ENCODE measurements around the gene MT2A.

Gene MT2A

GRCh38 chr16:56632156-56632847, 23.9 kb downstream of the MT2A start, which contains the start of gene MT1M:
TSS of gene MT1M (plus strand) at chr16:56632659. CDS start at chr16:56632732, 73 bp downstream.
- TF ChIP-seq, protein P1, sequence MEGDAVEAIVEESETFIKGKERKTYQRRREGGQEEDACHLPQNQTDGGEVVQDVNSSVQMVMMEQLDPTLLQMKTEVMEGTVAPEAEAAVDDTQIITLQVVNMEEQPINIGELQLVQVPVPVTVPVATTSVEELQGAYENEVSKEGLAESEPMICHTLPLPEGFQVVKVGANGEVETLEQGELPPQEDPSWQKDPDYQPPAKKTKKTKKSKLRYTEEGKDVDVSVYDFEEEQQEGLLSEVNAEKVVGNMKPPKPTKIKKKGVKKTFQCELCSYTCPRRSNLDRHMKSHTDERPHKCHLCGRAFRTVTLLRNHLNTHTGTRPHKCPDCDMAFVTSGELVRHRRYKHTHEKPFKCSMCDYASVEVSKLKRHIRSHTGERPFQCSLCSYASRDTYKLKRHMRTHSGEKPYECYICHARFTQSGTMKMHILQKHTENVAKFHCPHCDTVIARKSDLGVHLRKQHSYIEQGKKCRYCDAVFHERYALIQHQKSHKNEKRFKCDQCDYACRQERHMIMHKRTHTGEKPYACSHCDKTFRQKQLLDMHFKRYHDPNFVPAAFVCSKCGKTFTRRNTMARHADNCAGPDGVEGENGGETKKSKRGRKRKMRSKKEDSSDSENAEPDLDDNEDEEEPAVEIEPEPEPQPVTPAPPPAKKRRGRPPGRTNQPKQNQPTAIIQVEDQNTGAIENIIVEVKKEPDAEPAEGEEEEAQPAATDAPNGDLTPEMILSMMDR (IDR thresholded peaks at IDR 0.05) = no peak
- DNase-seq (ENCODE audit: low spot score) = peak; percentile 92
- Histone ChIP-seq H3K27ac (peak within 1 kb of the TSS; percentile 85 to 90), H3K4me3 (peak within 1 kb of the TSS; percentile 72)

- Histone ChIP-seq H3K4me3 (peak overlapping the region; percentile 72), H3K27ac (peak overlapping the region; percentile 85 to 90)
- TF ChIP-seq, protein P1 (IDR thresholded peaks at IDR 0.05) = no peak
- DNase-seq (ENCODE audit: low spot score) = no peak
Measured at GRCh38 chr16:56632848-56633365, 24.5 kb downstream of the MT2A start.

DNA sequence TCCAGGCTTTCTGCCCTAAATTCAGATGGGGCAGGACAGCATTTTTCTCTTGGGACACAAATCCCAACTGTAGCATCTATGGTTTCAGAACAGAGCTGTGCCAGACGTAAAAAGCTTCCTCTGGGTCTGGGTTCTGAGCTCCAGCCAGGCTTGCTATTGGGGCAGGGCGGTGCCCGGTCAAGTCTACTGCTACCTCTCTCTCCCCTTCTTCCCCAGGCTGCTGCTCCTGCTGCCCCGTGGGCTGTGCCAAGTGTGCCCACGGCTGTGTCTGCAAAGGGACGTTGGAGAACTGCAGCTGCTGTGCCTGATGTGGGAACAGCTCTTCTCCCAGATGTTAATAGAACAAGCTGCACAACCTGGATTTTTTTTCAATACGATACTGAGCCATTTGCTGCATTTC, 25.2 kb downstream of the MT2A start:
- TF ChIP-seq, protein P1 (IDR thresholded peaks at IDR 0.05) = no peak
- peak overlapping the region; percentile 85 to 90 for H3K27ac ChIP-seq
- peak overlapping the region; percentile 72 for H3K4me3 ChIP-seq
- no peak for DNase-seq (ENCODE audit: low spot score)

DNA sequence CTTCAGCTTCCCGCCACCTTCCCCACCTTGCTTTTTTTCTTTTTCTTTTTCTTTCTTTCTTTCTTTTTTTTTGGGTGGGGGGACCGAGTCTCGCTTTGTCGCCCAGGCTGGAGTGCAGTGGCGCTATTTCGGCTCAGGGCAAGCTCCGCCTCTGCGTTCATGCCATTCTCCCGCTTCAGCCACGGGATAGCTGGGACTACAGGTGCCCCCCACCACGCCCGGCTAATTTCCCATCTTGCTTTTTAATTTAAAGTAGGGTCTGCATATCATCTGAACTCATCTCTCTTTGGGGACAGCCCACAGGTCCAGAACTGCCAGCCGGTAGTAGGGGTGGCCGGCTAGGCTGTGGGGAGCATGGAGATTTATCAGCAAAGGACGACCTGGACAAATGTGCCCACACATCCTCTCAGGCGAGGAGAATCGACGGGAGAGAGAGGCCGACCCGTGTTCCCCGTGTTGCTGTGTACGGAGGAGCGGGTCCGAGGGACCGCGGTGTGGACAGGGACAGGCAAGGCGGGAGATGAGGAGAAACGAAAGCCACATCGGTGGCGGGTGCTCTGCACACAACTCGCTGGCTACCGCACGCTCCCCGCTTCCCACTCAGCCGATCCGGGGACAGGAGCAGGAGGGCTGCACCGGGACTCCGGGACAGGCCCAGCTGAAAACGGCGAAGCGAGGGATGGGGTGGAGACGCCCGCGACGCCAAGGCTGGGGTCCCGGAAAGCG, 26.5 kb downstream of the MT2A start:
- TF ChIP-seq, protein P1 (IDR thresholded peaks at IDR 0.05) = no peak
- H3K4me3 ChIP-seq = peak overlapping the region; percentile 54
- peak overlapping the region in 1 of 2 donors; percentile 41 for H3K27ac ChIP-seq
- no peak for DNase-seq (ENCODE audit: low spot score)

- peak overlapping the region; percentile 54 for H3K4me3 ChIP-seq
- peak overlapping the region in 1 of 2 donors; percentile 41 for H3K27ac ChIP-seq
- TF ChIP-seq, protein P1 (IDR thresholded peaks at IDR 0.05) = no peak
- no peak for DNase-seq (ENCODE audit: low spot score)
Measured at GRCh38 chr16:56635441-56635967, 27.1 kb downstream of the MT2A start.

DNA sequence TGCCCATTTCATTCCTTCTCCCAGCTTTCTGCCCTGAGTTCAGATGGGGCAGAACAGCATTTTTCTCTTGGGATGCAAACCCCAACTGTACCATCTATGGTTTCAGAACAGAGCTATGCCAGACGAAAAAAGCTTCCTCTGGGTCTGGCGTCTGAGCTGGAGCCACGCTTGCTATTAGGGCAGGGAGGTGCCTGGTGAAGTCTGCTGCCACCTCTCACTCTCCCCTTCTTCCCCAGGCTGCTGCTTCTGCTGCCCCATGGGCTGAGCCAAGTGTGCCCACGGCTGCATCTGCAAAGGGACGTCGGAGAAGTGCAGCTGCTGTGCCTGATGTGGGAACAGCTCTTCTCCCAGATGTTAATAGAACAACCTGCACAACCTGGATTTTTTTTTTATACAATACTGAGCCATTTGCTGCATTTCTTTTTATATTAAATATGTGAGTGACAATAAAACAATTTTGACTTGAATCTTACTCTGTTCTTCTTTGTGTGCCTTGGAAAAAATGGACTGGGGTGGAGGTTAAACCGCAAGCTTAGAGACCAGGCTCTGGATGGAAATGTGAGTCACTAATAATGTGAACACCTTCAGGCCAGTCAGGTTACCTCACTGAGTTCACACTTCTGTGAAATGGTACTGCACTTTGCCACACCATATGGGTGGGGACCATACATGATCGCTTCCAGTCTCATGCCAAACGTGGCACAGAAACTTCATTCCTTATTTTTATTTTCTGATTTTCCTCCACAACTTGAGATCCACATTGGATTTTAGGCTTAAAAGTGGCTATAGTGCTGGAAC, 28.4 kb downstream of the MT2A start:
- DNase-seq (ENCODE audit: low spot score) = no peak
- TF ChIP-seq, protein P1 (IDR thresholded peaks at IDR 0.05) = no peak
- Histone ChIP-seq H3K27ac (no peak overlapping the region), H3K4me3 (no peak overlapping the region)
